NCI-H524 (cell line): ENCODE data around the gene CD9.

Experiments
- DNase-seq, 2 experiments: peaks; one replicate each; lab custom pipeline; 2025; lab: John Stamatoyannopoulos, UW

The CD9 gene

GRCh38 chr12:6241495-6241894, 41.3 kb downstream of the CD9 start:
- DNase-seq = no peak

- peak in 1 of 2 experiments; percentile 29 for DNase-seq
Observed at GRCh38 chr12:6249580-6249979, 49.4 kb downstream of the CD9 start.

GRCh38 chr12:6250343-6250742, 50.1 kb downstream of the CD9 start:
- peak in 1 of 2 experiments; percentile 56 for DNase-seq

GRCh38 chr12:6253278-6253677, 53.1 kb downstream of the CD9 start:
- no peak for DNase-seq

GRCh38 chr12:6254491-6254890, 54.3 kb downstream of the CD9 start:
- no peak for DNase-seq

GRCh38 chr12:6257007-6257406, 56.8 kb downstream of the CD9 start:
- DNase-seq = no peak

- DNase-seq = no peak
Observed at GRCh38 chr12:6262211-6262610, 62.0 kb downstream of the CD9 start.

- DNase-seq = no peak
Observed at GRCh38 chr12:6262623-6263022, 62.4 kb downstream of the CD9 start.

GRCh38 chr12:6263931-6264330, 63.7 kb downstream of the CD9 start:
- peak in 1 of 2 experiments; percentile 5 for DNase-seq

GRCh38 chr12:6264402-6265037, 64.3 kb downstream of the CD9 start:
- no peak for DNase-seq

- no peak for DNase-seq
Observed at GRCh38 chr12:6265038-6265405, 64.8 kb downstream of the CD9 start.

- DNase-seq = no peak
Observed at GRCh38 chr12:6266541-6266966, 66.4 kb downstream of the CD9 start.

GRCh38 chr12:6266971-6267721, 66.9 kb downstream of the CD9 start:
- DNase-seq = no peak

- DNase-seq = no peak
Observed at GRCh38 chr12:6268484-6269157, 68.4 kb downstream of the CD9 start.

- no peak for DNase-seq
Observed at GRCh38 chr12:6269986-6270385, 69.8 kb downstream of the CD9 start.

- no peak for DNase-seq
Observed at GRCh38 chr12:6271281-6271680, 71.1 kb downstream of the CD9 start.

GRCh38 chr12:6272300-6273204, 72.4 kb downstream of the CD9 start:
- no peak for DNase-seq

GRCh38 chr12:6273205-6273540, 73.0 kb downstream of the CD9 start:
- no peak for DNase-seq

- no peak for DNase-seq
Observed at GRCh38 chr12:6273541-6274230, 73.5 kb downstream of the CD9 start.

GRCh38 chr12:6274231-6275221, 74.3 kb downstream of the CD9 start:
- DNase-seq = no peak
